AG04450 (cell line): ENCODE results near the gene RAMAC. TPM values are rescaled to one million over a fixed set of nuclear protein-coding genes. Genes with fewer than 3 reads are reported as not detected.

ENCODE experiments used
- CTCF ChIA-PET: fragments of 300-600, 350-600 bp; formaldehyde crosslinking; extraction: SDS; loops from one replicate; lab custom pipeline; 2022; ENCODE audit warnings: antibody characterized with exemption, inconsistent platforms; lab: Charles Lee
- POLR2A ChIA-PET: fragments of 350-600 bp; formaldehyde crosslinking; extraction: SDS; loops from one replicate; lab custom pipeline; 2021; ENCODE audit warnings: antibody characterized with exemption, inconsistent platforms; lab: Yijun Ruan, JAX
- DNase-seq: peaks from one replicate; pipeline ENCODE4 v3.0.0-alpha.2; 2011; ENCODE audit warnings: low read depth, low spot score
- H3K27ac ChIP-seq: one replicate; pipeline ENCODE4 v1.5.1; 2012; ENCODE audit warnings: low read depth, low read length, control low read depth
- H3K27me3 ChIP-seq: one replicate; pipeline ENCODE4 v1.6.0; 2012; ENCODE audit warnings: low read length; ENCODE audit not compliant: control insufficient read depth, insufficient read depth
- H3K4me3 ChIP-seq: 2 replicates; pipeline ENCODE4 v1.5.1; 2011; ENCODE audit warnings: mild to moderate bottlenecking, low read depth, low read length, control low read depth
- H3K9me3 ChIP-seq: 2 replicates; pipeline ENCODE4 v1.5.1; 2012; ENCODE audit warnings: low read length; ENCODE audit not compliant: control insufficient read depth, insufficient read depth
- CTCF ChIP-seq: IDR thresholded peaks from 2 replicates; pipeline ENCODE4 v1.5.1; 2011; ENCODE audit warnings: low read depth, low read length, control low read depth, inconsistent platforms
- polyA plus RNA-seq: library from polyadenylated mRNA; depleted of rRNA; stranded (reverse); fragments of >200 nt; gene quantifications from 2 replicates; pipeline ENCODE4 v1.2.3, GENCODE V29; 2011

The RAMAC gene
- polyA plus RNA-seq, 1 experiment: 37.4 TPM

GRCh38 chr15:82950295-82950694 is 35.7 kb upstream of the RAMAC start:
- CTCF ChIA-PET: no interaction called here

GRCh38 chr15:82950746-82951370 is 35.2 kb upstream of the RAMAC start:
- CTCF ChIA-PET: no interaction called here
- no peaks in the 10 kb centered on the region for H3K9me3 ChIP-seq
- H3K27me3 ChIP-seq: peaks cover 18% of the 10 kb centered on the region
- H3K27ac ChIP-seq: no peak overlapping the region
- TF ChIP-seq CTCF: no peak
- POLR2A ChIA-PET: no interaction called here
- DNase-seq: no peak
- H3K4me3 ChIP-seq: no peak overlapping the region

More at GRCh38 chr15:82950295-82950694, 35.7 kb upstream of the RAMAC start:
- Histone ChIP-seq H3K9me3 (no peaks in the 10 kb centered on the region), H3K27me3 (peaks cover 18% of the 10 kb centered on the region), H3K27ac (no peak overlapping the region), H3K4me3 (no peak overlapping the region)
- POLR2A ChIA-PET: no interaction called here
- no peak for DNase-seq
- TF ChIP-seq CTCF: no peak

GRCh38 chr15:82951472-82952157 is 34.4 kb upstream of the RAMAC start:
- no peak for TF ChIP-seq CTCF
- ChIA-PET POLR2A (no interaction called here), CTCF (no interaction called here)
- H3K4me3 ChIP-seq: no peak overlapping the region
- H3K27me3 ChIP-seq: peaks cover 18% of the 10 kb centered on the region
- no peaks in the 10 kb centered on the region for H3K9me3 ChIP-seq
- no peak for DNase-seq
- H3K27ac ChIP-seq: no peak overlapping the region

- CTCF ChIA-PET: no interaction called here
- H3K9me3 ChIP-seq: no peaks in the 10 kb centered on the region
- no peak for DNase-seq
- peaks cover 18% of the 10 kb centered on the region for H3K27me3 ChIP-seq
- no peak within 1 kb of the TSS for H3K27ac ChIP-seq
- POLR2A ChIA-PET: no interaction called here
- peak within 1 kb of the TSS; percentile 17; the same call in 1 of the 2 replicates for H3K4me3 ChIP-seq
- no peak for TF ChIP-seq CTCF
Observed at GRCh38 chr15:82952158-82953081, 33.6 kb upstream of the RAMAC start, which contains the start of gene HOMER2. HOMER2 (minus strand) TSS chr15:82952720; CDS start chr15:82952535, 185 bp downstream.
